Cardiac fibroblast (primary cell): ENCODE results near the gene DCAF10.
A peak's percentile ranks its signal among the peaks of the same experiment; 100 is the strongest.

Experiments used
- DNase-seq, 2 donors: peaks; one replicate each; pipeline versions ENCODE4 v3.0.0 to v3.0.0-alpha.2; 2010; ENCODE audit warnings: low read depth in 2 of 2
- H3K4me3 ChIP-seq, 2 donors: replicated peaks in 1 of 2; 1 replicate in 1 of 2; 2 replicates in 1 of 2; pipeline ENCODE4 v1.5.1; 2011; ENCODE audit warnings: low read depth in 2 of 2, low read length in 2 of 2, mild to moderate bottlenecking in 2 of 2, moderate library complexity in 1 of 2
- CTCF ChIP-seq: IDR thresholded peaks from one replicate; pipeline ENCODE4 v1.5.1; 2011; ENCODE audit warnings: low read depth, mild to moderate bottlenecking, low read length, inconsistent platforms

Gene DCAF10

GRCh38 chr9:37836386-37836785, 35.8 kb downstream of the DCAF10 start:
- TF ChIP-seq CTCF = no peak
- H3K4me3 ChIP-seq = no peak overlapping the region
- DNase-seq = no peak

- peak; percentile 46 to 54 for DNase-seq
- H3K4me3 ChIP-seq = no peak overlapping the region
- TF ChIP-seq CTCF = no peak
Observed at GRCh38 chr9:37839496-37840461, 39.2 kb downstream of the DCAF10 start.

- no peak overlapping the region for H3K4me3 ChIP-seq
- peak; percentile 72 to 82 for DNase-seq
- no peak for TF ChIP-seq CTCF
Observed at GRCh38 chr9:37840560-37841194, 40.1 kb downstream of the DCAF10 start.

- no peak for DNase-seq
- H3K4me3 ChIP-seq = no peak overlapping the region
- TF ChIP-seq CTCF = no peak
Observed at GRCh38 chr9:37852222-37852621, 51.6 kb downstream of the DCAF10 start.

- no peak for TF ChIP-seq CTCF
- DNase-seq = no peak
- no peak overlapping the region for H3K4me3 ChIP-seq
Observed at GRCh38 chr9:37856551-37856950, 56.0 kb downstream of the DCAF10 start.

- peak; percentile 33 to 39 for DNase-seq
Observed at GRCh38 chr9:37859043-37859442, 58.4 kb downstream of the DCAF10 start.

More at GRCh38 chr9:37859043-37859442, 58.4 kb downstream of the DCAF10 start:
- H3K4me3 ChIP-seq = no peak overlapping the region
- TF ChIP-seq CTCF = no peak
